GM12875 (cell line): ENCODE measurements around the gene PDGFC.

ENCODE experiments used
- H3K4me3 ChIP-seq: one replicate; pipeline ENCODE4 v1.5.1; 2011; ENCODE audit warnings: low read depth, low read length, control low read depth
- CTCF ChIP-seq: IDR thresholded peaks from 2 replicates; pipeline ENCODE4 v1.5.1; 2011; ENCODE audit warnings: low read depth, mild to moderate bottlenecking, control low read depth, inconsistent platforms, low read length, moderate library complexity, borderline replicate concordance; ENCODE audit not compliant: insufficient read depth

The PDGFC gene

DNA sequence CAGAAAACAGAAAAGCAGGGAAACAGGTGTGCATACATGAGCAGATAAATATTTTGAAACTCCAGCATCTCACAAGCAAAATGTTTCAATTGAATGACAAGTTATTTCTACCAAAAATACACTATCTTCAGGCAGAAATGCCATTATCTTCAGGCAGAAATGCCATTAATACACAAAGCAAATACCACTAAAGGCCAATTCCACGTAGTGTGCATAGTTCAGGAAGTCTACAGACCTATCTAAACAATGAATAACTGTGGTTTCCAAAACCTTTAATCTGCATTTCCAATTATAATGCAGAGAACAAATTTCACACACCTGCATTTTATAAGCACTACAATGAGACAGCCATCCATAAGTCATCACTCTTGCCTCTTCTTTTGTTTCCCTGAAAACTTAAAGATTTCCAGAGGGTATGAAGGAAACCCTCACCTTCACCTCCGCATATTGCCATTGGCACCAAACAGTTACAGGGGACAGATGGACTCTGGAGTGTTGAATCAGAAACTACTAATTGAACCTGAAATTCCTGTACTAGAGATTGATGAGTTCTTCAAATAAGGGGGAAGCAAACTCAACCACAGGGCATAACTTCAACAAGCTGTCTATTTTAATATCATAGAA is 179.0 kb downstream of the PDGFC start:
- no peak for TF ChIP-seq CTCF

GRCh38 chr4:156790866-156791265 is 180.7 kb downstream of the PDGFC start:
- TF ChIP-seq CTCF, result no peak
- H3K4me3 ChIP-seq, result no peak overlapping the region

More for the DNA sequence above, 179.0 kb downstream of the PDGFC start:
- H3K4me3 ChIP-seq, result no peak overlapping the region

- no peak for TF ChIP-seq CTCF
Observed at GRCh38 chr4:156788782-156789181, 182.8 kb downstream of the PDGFC start.

DNA sequence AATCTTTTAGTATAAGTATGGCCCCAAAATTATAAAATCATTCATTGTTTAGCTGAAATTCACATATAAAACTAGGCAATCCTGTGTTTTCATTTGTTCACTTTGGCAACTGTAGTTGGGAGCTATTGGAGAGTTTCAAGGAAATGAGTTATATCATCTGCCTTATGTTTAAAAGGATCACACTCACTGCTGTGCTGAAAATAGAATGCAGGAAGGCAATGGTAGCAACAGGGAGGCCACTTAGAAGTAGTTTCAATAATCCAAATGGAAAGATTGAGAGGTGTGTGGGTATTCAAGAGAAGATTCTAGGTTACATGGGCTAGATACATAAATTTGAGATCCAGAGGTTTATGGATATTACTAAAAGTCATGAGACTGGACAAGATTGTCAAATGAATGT is 184.9 kb downstream of the PDGFC start:
- no peak for TF ChIP-seq CTCF
- no peak overlapping the region for H3K4me3 ChIP-seq

More at GRCh38 chr4:156788782-156789181, 182.8 kb downstream of the PDGFC start:
- H3K4me3 ChIP-seq, result no peak overlapping the region

- H3K4me3 ChIP-seq, result no peak overlapping the region
- TF ChIP-seq CTCF, result no peak
Observed at GRCh38 chr4:156784970-156785369, 186.6 kb downstream of the PDGFC start.

GRCh38 chr4:156783966-156784365 is 187.6 kb downstream of the PDGFC start:
- no peak for TF ChIP-seq CTCF
- no peak overlapping the region for H3K4me3 ChIP-seq

- no peak for TF ChIP-seq CTCF
- no peak overlapping the region for H3K4me3 ChIP-seq
Observed at GRCh38 chr4:156782491-156782890, 189.1 kb downstream of the PDGFC start.
